Endothelial cell of umbilical vein (primary cell): ENCODE results near the gene RUNX2. TPM values are rescaled to one million over a fixed set of nuclear protein-coding genes. Genes with fewer than 3 reads are reported as not detected.

Experiments used
- BruUV-seq: library from RNA; stranded (reverse); fragments of 400-500 nt; replicated peaks from 2 replicates; lab custom pipeline; 2021; lab: Mats Ljungman, UMichigan
- CTCF ChIA-PET: fragments of 300-600, 350-600 bp; sonication (Branson Sonifier 250); formaldehyde crosslinking; loops from one replicate; lab custom pipeline; 2021; ENCODE audit warnings: antibody characterized with exemption, inconsistent platforms; lab: Charles Lee
- POLR2A ChIA-PET: fragments of 300-600, 350-600 bp; sonication (Branson Sonifier 250); formaldehyde crosslinking; loops from one replicate; lab custom pipeline; 2021; ENCODE audit warnings: antibody characterized with exemption, inconsistent platforms; lab: Charles Lee
- DNase-seq: peaks from one replicate; pipeline ENCODE4 v3.0.0-alpha.2; 2011; ENCODE audit warnings: low read depth, low spot score
- FAIRE-seq: peaks from 2 replicates; lab custom pipeline; 2011; peaks lifted over from hg19 to GRCh38; lab: Jason Lieb, UNC
- H2AFZ ChIP-seq: 2 replicates; pipeline ENCODE4 v1.6.0; 2012; ENCODE audit warnings: low read depth, low read length, control low read depth, inconsistent platforms
- H3K27ac ChIP-seq: 2 replicates; pipeline ENCODE4 v1.5.1; 2011; ENCODE audit warnings: low read depth, mild to moderate bottlenecking, control low read depth, low read length, moderate library complexity; ENCODE audit not compliant: insufficient read depth
- H3K27me3 ChIP-seq, 2 experiments: 2 replicates each; pipeline versions ENCODE4 v1.6.0 to v1.6.1; 2011; ENCODE audit warnings: low read length in 2 of 2, mixed read lengths in 1 of 2; ENCODE audit not compliant: control insufficient read depth in 2 of 2, insufficient read depth in 2 of 2
- H3K36me3 ChIP-seq, 2 experiments: 2 replicates in 1 of 2; 3 replicates in 1 of 2; pipeline ENCODE4 v1.5.1; 2011; ENCODE audit warnings: low read length in 2 of 2, mild to moderate bottlenecking in 1 of 2, moderate library complexity in 1 of 2; ENCODE audit not compliant: control insufficient read depth in 2 of 2, insufficient read depth in 2 of 2; ENCODE audit errors: extremely low read depth in 1 of 2
- H3K4me1 ChIP-seq: 3 replicates; pipeline ENCODE4 v1.5.1; 2011; ENCODE audit warnings: mild to moderate bottlenecking, low read length; ENCODE audit not compliant: control insufficient read depth, insufficient read depth; ENCODE audit errors: extremely low read depth
- H3K4me2 ChIP-seq: 2 replicates; pipeline ENCODE4 v1.6.1; 2011; ENCODE audit warnings: low read length, control low read depth, mixed read lengths; ENCODE audit not compliant: insufficient read depth
- H3K4me3 ChIP-seq, 3 experiments: fragments of 200-600 bp in 1 of 3; sonication (generic), shearing (Covaris generic) in 1 of 3; replicated peaks in 1 of 3; 2 replicates each; pipeline ENCODE4 v1.5.1; 2011 to 2016; ENCODE audit warnings: control low read depth in 3 of 3, low read length in 3 of 3, mild to moderate bottlenecking in 2 of 3, inconsistent platforms in 1 of 3, low read depth in 1 of 3, moderate library complexity in 1 of 3; ENCODE audit not compliant: insufficient read depth in 1 of 3
- H3K79me2 ChIP-seq: 2 replicates; pipeline ENCODE4 v1.6.0; 2012; ENCODE audit warnings: low read length, inconsistent platforms; ENCODE audit not compliant: control insufficient read depth, insufficient read depth
- H3K9ac ChIP-seq: replicated peaks from 2 replicates; pipeline ENCODE3; 2011; ENCODE audit warnings: low read length, control low read depth; ENCODE audit not compliant: insufficient read depth; ENCODE audit errors: extremely low read depth
- H3K9me1 ChIP-seq: replicated peaks from 3 replicates; pipeline ENCODE4 v1.6.0; 2011; ENCODE audit warnings: mild to moderate bottlenecking, low read length; ENCODE audit not compliant: control insufficient read depth, insufficient read depth; ENCODE audit errors: extremely low read depth
- H3K9me3 ChIP-seq: replicated peaks from 2 replicates; pipeline ENCODE4 v1.5.1; 2012; ENCODE audit warnings: low read length, inconsistent platforms; ENCODE audit not compliant: control insufficient read depth, insufficient read depth
- H4K20me1 ChIP-seq: replicated peaks from 2 replicates; pipeline ENCODE3; 2011; ENCODE audit warnings: mild to moderate bottlenecking, low read length; ENCODE audit not compliant: control insufficient read depth, insufficient read depth; ENCODE audit errors: extremely low read depth
- EZH2 ChIP-seq: IDR thresholded peaks from 2 replicates; pipeline ENCODE4 v1.6.1; 2012; ENCODE audit warnings: borderline replicate concordance, low read depth, mild to moderate bottlenecking, moderate library complexity, low read length, inconsistent platforms; ENCODE audit not compliant: severe bottlenecking
- FOS ChIP-seq: IDR thresholded peaks from 2 replicates; pipeline ENCODE4 v1.6.1; 2011; ENCODE audit warnings: mild to moderate bottlenecking, low read length, moderate library complexity, borderline replicate concordance; ENCODE audit not compliant: insufficient read depth
- JUN ChIP-seq: IDR thresholded peaks from 2 replicates; pipeline ENCODE4 v1.6.1; 2011; ENCODE audit warnings: borderline replicate concordance, low read depth; ENCODE audit not compliant: insufficient read length, insufficient read depth
- MYC ChIP-seq: IDR thresholded peaks from one replicate; pipeline ENCODE4 v1.6.1; 2011; ENCODE audit warnings: mild to moderate bottlenecking, low read depth, low read length
- POLR2A ChIP-seq: IDR thresholded peaks from 2 replicates; pipeline ENCODE4 v1.6.1; 2012; ENCODE audit warnings: low read depth, mild to moderate bottlenecking, control low read depth, low read length
- POLR2AphosphoS5 ChIP-seq: IDR thresholded peaks from 2 replicates; pipeline ENCODE4 v1.6.1; 2012; ENCODE audit warnings: low read depth, mild to moderate bottlenecking, control low read depth, low read length, moderate library complexity; ENCODE audit not compliant: insufficient read depth
- dilution Hi-C: fragments of 300-500 bp; cut with MboI; formaldehyde crosslinking; loops from one replicate; pipeline ENCODE4 v1.15.0; 2019; ENCODE audit warnings: low sequenced_read_pairs; ENCODE audit not compliant: extremely low pct_ligation_motif_present
- intact Hi-C: fragments of 100-400 bp; cut with micrococcal nuclease; formaldehyde crosslinking; loops from one replicate; pipeline ENCODE4 v1.10.0; 2022
- polyA plus RNA-seq, 4 experiments: library from polyadenylated mRNA; depleted of rRNA in 3 of 4; stranded (reverse) in 3 of 4; unstranded in 1 of 4; fragments of >200 nt; gene quantifications; 2 replicates each; pipeline versions ENCODE4 v1.2.1 to v1.2.3, GENCODE V29; 2011 to 2012; ENCODE audit warnings: missing spikeins in 1 of 4
- total RNA-seq: library from RNA; stranded (reverse); gene quantifications from 2 replicates; pipeline ENCODE4 v1.2.3, GENCODE V29; 2021
- TF ChIP-seq, protein P1 (sequence below), 2 donors: IDR thresholded peaks; 1 replicate in 1 of 2; 2 replicates in 1 of 2; pipeline ENCODE4 v1.5.1; 2011; ENCODE audit warnings: low read length in 2 of 2, mild to moderate bottlenecking in 2 of 2, moderate library complexity in 2 of 2, control low read depth in 1 of 2, inconsistent platforms in 1 of 2, low read depth in 1 of 2; ENCODE audit not compliant: insufficient read depth in 1 of 2; ENCODE audit errors: extremely low read depth in 1 of 2
- TF ChIP-seq, protein P2 (sequence below): IDR thresholded peaks from 2 replicates; pipeline ENCODE4 v1.6.1; 2011; ENCODE audit not compliant: insufficient read depth, insufficient read length

RUNX2 gene
- total and polyA plus RNA-seq, 2 donors (not counting 3 experiments of a cell fraction or from before 2014, with no cell fraction given) = 0.06 TPM; not detected in 1

DNA sequence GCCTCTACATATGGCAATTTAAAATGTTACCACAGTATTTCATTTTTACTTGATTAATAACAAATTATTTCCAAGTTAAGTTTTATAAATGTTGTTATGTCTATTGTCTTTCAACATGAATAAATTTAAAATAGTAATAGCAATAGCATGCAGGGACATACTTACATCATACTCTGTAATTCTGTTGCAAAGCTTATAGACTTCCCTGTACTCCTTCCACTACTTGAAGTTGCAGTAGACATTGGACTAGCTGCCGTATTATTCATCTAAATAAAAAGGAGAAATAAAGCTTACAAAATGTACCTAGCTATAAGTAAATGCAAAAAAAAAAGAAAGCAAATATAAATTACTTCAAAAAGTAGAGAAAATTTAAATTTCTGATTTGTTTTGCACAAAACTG, 36.9 kb downstream of the RUNX2 start:
- ChIA-PET CTCF (interaction anchor here (0.9 to 1.0 kb wide), 2 partner anchors 14 to 278 kb away, joined by 3 read pairs; no protein-coding TSS in a partner anchor), POLR2A (no interaction called here)
- Histone ChIP-seq H2AFZ (no peak overlapping the region), H3K4me1 (no peaks in the 10 kb centered on the region), H4K20me1 (no peaks in the 10 kb centered on the region), H3K4me2 (no peak overlapping the region), H3K36me3 (no peaks in the 10 kb centered on the region), H3K79me2 (no peaks in the 10 kb centered on the region), H3K27me3 (no peaks in the 10 kb centered on the region), H3K27ac (no peak overlapping the region), H3K4me3 (no peak overlapping the region), H3K9me3 (no peaks in the 10 kb centered on the region), H3K9ac (no peak overlapping the region), H3K9me1 (no peaks in the 10 kb centered on the region)
- FAIRE-seq (no peak), DNase-seq (no peak)
- TF ChIP-seq JUN = no peak
- TF ChIP-seq, protein P1, sequence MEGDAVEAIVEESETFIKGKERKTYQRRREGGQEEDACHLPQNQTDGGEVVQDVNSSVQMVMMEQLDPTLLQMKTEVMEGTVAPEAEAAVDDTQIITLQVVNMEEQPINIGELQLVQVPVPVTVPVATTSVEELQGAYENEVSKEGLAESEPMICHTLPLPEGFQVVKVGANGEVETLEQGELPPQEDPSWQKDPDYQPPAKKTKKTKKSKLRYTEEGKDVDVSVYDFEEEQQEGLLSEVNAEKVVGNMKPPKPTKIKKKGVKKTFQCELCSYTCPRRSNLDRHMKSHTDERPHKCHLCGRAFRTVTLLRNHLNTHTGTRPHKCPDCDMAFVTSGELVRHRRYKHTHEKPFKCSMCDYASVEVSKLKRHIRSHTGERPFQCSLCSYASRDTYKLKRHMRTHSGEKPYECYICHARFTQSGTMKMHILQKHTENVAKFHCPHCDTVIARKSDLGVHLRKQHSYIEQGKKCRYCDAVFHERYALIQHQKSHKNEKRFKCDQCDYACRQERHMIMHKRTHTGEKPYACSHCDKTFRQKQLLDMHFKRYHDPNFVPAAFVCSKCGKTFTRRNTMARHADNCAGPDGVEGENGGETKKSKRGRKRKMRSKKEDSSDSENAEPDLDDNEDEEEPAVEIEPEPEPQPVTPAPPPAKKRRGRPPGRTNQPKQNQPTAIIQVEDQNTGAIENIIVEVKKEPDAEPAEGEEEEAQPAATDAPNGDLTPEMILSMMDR (IDR thresholded peaks at IDR 0.05; ENCODE audit: extremely low read depth in 1 of 2, insufficient read depth in 1 of 2, low read depth in 1 of 2, low read length in 2 of 2) = no peak
- TF ChIP-seq, protein P2, sequence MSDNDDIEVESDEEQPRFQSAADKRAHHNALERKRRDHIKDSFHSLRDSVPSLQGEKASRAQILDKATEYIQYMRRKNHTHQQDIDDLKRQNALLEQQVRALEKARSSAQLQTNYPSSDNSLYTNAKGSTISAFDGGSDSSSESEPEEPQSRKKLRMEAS = no peak
- TF ChIP-seq FOS = no peak
- no peak for TF ChIP-seq MYC
- no peak for TF ChIP-seq POLR2A
- TF ChIP-seq POLR2AphosphoS5 = no peak
- no peak for TF ChIP-seq EZH2
- no TSS peak for BruUV-seq
- intact Hi-C loops (no loop called here), dilution Hi-C loops (no loop called here)
